T-helper 22 cell (primary cell): ENCODE measurements around the gene SLC10A7.

ENCODE experiments used
- DNase-seq: peaks from one replicate; pipeline ENCODE4 v3.0.0-alpha.2; 2020; ENCODE audit warnings: low read depth

SLC10A7 gene

GRCh38 chr4:146349306-146349705, 172.4 kb downstream of the SLC10A7 start:
- DNase-seq, result no peak

- DNase-seq, result no peak
Observed at GRCh38 chr4:146347822-146348221, 173.9 kb downstream of the SLC10A7 start.

GRCh38 chr4:146346276-146346675, 175.5 kb downstream of the SLC10A7 start:
- no peak for DNase-seq

DNA sequence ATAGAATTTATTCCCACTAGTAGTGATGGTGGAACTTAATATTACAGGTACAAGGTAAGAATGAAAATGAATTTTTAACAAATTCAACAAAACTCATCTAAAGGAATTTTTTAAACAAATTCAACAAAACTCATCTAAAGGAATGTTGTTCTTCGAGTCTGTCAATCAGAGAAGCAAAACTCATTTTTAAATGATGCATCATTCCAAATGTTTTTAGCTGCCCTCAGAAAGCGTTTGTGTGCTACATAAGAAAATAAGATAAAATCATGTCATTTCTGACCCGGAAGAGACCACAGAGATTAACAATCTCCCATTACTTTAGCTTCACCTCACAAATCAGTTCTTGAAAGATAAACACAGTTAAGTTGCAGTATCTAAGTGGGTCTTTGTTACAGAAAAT, 178.0 kb downstream of the SLC10A7 start:
- no peak for DNase-seq

- DNase-seq, result no peak
Observed at GRCh38 chr4:146343199-146343598, 178.5 kb downstream of the SLC10A7 start.

DNA sequence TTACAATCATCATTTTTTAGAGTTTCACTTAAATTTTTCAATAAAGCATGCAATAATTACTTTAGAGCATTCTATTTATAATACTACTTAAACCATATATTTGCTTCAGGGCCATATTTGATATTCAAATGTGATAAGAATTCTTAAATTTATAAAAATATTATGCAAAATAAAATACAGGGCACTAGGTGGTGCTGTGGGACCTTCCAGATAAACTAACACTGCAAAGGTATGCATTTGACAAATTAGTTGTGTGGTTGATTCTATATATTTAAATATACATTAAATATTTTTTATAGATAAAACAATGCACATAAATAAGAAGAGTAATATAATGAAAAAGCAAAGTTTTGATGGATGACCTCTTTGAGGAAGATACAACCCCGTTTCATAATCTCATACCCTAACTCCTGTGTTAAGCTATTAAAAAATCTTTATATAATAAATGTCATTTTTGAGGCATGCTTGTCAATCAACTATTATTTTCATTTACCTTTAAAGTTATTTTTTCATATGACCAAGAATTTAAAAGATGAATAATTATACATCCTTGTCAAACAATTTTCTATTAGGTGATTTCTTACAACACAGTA, 179.0 kb downstream of the SLC10A7 start:
- no peak for DNase-seq

DNA sequence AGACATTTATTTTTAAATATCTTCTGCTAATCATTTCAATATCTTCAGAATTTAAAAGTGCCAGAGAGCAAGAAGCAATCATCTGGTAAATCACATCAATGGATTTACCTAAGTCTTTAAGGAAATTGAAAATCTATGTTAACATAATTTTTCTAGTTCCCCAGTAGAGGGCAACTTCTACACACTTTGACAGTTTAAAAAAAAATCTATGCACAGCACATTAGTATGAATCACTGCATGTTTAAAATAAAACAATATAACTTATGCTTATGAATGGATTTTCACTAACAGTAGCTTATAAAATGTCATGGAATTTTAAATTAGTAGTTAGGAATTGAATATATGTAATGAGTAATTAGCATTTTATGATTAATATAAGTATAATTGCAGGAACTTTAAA, 180.9 kb downstream of the SLC10A7 start:
- no peak for DNase-seq

GRCh38 chr4:146338512-146338911, 183.2 kb downstream of the SLC10A7 start:
- no peak for DNase-seq

DNA sequence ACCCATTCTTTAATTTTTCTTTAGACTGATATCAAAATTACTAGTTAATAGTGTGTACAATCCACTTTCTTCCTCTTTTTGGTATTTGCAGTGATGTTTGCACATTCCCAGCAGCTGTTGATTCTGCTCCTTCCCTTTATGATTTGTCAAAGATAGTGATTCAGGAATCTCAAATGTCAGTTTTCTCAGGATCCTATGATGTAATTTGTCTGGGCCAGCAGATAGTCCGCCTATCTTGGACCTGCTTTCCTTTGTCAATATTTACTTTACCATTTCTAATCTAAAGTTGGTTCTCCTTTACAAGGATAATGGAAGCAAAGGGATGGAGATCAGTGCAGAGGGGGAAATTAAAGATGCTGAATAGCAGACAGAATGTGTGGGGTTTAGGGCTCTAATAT, 185.3 kb downstream of the SLC10A7 start:
- no peak for DNase-seq

DNA sequence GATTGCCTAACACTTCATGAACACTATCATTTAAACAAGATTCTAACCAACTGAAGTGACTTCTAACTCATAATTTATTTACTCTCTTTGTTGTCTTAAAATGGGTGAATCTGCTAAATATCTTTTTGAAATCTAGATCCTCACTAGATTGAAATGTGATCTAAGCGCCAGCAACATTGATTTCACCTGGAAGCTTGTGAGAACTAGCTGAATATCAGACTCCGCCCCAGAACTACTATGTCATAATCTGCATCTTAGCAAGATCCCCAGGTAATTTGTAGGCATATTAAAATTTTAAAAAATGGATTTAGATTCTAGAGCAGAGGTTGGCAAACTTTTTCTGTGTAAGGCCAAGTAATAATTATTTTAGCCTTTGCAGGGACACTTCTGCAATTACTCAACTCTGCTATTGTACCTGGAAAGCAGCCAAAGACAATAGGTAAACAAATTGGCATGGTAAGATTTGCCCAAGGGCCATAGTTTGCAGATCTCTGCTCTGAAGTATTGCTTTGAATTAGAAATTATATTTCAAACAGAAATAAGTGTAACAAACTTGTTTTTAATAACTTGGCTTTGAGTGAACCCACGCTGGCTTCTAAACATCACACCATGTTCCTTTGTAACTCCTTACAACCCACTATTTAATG, 185.9 kb downstream of the SLC10A7 start:
- DNase-seq, result no peak

- DNase-seq, result no peak
Observed at GRCh38 chr4:146334862-146335449, 186.8 kb downstream of the SLC10A7 start.

- no peak for DNase-seq
Observed at GRCh38 chr4:146333895-146334262, 187.9 kb downstream of the SLC10A7 start.

DNA sequence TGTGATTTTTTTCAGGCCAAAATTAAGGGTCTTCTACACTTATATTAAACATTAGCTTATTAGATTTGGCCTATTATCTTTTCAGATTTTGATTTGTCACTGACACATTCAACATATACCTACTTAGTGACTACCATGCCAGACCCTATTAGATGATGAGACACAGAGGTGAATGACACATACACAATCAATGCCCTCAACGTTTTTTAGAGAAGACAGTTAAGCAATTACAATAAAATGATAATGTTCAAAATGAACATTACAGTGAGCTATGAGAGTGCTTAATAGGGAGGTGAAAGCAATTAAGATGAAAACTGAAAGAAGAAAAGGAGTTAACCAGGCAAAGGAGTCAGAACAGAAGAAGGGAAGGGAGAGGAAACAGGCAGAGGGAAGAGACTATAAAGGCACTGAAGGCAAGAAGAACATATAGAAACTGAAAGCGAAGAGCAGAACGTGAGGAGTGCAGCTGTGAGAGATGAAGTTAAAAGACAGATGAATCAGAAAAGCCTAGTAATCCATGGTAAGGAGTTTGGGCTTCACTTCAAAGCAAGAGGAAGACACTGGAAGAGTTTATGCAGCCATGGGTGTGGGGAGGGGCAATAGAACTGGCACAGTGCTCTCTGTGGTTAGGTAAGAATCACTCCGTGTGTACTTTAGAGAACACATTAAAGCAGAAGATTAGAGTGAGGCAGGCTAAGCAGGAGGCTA, 188.4 kb downstream of the SLC10A7 start:
- DNase-seq, result no peak

DNA sequence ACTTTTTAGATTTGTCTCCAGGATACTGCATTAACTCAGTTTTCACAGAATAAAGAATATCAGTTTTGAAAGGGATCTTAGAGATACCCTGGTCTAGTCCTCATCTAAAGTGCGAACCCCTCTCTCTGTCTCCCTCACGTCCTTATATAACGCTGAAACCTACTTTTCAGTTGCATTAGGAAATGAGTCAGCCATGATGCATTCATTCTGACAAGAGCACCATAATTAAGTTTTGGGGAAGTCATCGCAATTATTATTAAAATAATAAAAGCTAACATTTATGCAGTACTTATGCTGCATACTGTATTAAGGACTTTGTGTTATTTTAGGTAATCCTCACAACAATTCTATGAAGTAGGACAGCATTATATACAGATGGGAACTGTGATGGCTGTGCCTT, 191.3 kb downstream of the SLC10A7 start:
- DNase-seq, result no peak

DNA sequence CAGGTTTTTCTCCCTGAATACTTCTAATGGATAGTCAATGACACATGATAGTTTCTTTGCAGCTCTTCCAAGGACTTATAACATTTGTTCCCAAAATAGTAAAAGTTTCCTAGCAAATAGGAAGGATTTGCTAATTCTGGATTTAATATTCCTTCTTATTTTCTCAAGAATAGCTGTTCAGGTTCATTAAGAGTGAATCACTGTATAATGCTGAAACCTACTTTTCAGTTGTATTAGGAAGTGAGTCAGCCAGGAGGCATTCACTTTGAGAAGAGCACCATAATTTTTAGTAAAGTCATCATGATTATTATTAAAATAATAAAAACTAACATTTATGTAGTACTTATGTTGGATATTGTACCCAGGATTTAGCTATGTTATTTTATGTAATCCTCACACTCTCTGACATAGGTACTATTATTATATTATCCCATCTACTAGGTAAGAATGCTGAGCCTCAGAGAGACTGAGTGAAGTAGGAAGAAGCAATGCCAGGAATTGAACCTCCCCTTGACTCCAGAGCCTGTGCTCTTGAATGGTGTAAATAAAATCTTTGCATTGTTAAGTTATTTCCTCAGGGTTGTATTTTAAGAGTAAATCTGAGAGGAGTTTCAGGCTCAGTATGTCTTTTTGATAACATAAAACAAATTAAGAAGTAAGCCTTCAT, 192.6 kb downstream of the SLC10A7 start:
- no peak for DNase-seq

- no peak for DNase-seq
Observed at GRCh38 chr4:146327859-146328650, 193.7 kb downstream of the SLC10A7 start.

DNA sequence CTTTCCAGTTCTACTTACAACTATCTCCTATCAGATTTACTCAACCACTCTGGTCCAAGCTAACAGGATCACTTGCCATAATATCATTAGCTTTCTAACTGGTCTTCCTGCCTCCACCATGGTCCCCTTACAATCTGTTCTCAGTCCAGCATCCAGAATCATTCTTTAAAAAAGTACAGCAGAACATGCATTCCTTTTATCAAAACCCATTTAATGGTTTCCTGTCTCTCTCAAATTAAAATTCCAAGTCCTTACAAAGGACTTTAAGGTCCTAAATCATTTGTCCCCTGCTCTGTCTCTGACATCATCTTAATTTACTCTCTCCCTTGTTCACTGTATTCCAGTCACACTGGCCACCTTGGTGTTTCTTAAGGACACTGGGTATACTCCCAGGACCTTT, 202.8 kb downstream of the SLC10A7 start:
- no peak for DNase-seq

DNA sequence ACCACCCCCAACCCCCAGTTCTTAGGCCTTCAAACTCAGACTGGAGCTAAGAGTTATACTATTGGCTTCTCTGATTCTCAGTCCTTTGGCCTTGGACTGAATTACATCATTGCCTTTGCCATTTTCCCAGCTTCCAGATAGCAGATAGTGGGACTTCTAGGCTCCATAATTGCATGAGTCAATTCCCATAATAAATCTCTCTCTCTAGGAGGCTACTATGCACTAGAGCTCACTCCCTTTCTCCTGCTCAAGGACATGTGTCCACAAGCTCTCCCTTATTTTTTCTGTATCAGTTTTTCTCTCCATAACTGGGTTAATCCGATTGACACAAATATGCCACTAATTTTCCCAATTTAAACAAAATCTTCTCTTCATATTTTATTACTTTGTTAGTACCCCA, 204.0 kb downstream of the SLC10A7 start:
- DNase-seq, result no peak

DNA sequence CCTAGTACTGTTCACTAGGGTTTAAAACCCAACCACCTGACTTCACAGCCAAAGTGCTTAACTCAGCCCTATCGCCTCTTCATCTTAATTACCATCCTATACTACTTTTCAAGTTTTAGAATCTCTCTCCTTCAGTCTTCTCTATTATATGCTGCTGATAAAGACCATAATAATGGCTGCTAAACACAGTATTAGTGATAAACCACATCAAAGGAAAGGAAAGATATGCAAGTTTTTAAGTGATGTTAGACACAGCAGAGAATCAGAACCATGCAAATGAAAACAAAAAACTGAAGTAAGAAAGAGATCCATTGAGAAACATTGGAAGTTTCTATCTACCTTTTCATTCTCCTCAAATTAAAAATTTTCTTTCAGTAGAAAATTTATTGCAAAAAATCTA, 206.6 kb downstream of the SLC10A7 start:
- DNase-seq, result no peak

GRCh38 chr4:146311238-146311970, 210.3 kb downstream of the SLC10A7 start:
- DNase-seq, result no peak
